ENCODE results near the gene MAP1LC3B.

DNA sequence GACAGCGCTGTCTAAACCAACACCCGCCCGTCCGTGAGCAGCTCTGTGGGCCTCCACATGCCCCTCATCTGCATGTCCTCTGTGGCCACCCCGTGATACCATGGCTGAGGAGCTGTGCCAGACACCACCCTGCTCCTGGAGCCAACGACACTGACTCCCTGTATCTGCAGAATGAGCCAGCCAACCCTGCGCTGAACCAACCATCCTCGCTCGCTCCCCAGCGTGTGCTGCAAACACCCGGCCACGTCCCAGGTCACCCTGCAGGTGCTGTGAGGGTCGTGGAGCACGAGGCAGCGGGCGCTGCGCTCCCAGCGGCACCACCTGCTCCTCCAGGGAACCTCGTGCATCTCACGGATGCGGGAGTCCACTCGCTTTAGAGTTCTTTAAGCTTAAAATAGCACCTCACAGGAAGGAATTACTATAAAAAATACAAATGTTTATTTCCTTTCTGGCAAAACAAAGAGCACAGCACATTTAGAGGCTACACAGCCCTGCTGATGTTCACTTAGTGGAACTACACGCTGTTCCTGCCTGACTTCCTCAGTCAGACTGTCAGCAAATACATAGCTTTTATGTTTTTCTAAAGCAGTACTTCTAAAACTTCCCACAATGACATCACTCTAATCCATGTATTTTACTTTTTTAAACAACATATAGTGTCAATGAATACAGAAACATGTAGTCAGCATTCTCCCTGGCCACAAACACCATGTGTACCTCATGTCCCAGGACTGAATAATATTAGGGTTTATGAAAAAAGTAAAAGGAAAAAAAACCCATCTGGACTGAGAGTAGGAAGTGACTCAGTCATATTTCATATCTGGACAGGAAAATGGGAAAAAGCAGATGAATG, 43.5 kb downstream of the MAP1LC3B start:
- TF ChIP-seq POLR2A (IDR thresholded peaks at IDR 0.05; ENCODE audit: low read depth, low read length) (no peak), POLR2AphosphoS5 (IDR thresholded peaks at IDR 0.05; ENCODE audit: low read depth, low read length) (no peak), TAF1 (IDR thresholded peaks at IDR 0.05; ENCODE audit: low read depth, low read length) (no peak)

Data from GM12891 (cell line).